A549 (cell line): ENCODE data around the gene SMC6. TPM values are rescaled to one million over a fixed set of nuclear protein-coding genes. Genes with fewer than 3 reads are reported as not detected.

Experiments
- ATAC-seq, 2 experiments: fragments of 200-7000 bp in 1 of 2; fragments of >200 bp in 1 of 2; cut with Nextera tagmentation in 1 of 2; cut with Tn5 transposase in 1 of 2; 3 replicates each; pipeline versions ENCODE4 v1.8.0 to v1.9.1; 2018 to 2020; ENCODE audit warnings: mild to moderate bottlenecking in 1 of 2, moderate library complexity in 1 of 2
- CTCF ChIA-PET: fragments of 300-600 bp; sonication (Branson Sonifier 250); formaldehyde crosslinking; extraction: SDS; loops from one replicate; lab custom pipeline; 2021; ENCODE audit warnings: antibody characterized with exemption, inconsistent platforms; lab: Yijun Ruan, JAX
- POLR2A ChIA-PET: fragments of 350-600 bp; formaldehyde crosslinking; extraction: SDS; loops from one replicate; lab custom pipeline; 2021; ENCODE audit warnings: antibody characterized with exemption, inconsistent platforms; lab: Yijun Ruan, JAX
- DNase-seq, 2 experiments: peaks; one replicate each; pipeline versions ENCODE4 v3.0.0 to v3.0.0-alpha.2; 2011 to 2016; ENCODE audit warnings: low read depth in 1 of 2, low spot score in 1 of 2
- FAIRE-seq: peaks from 2 replicates; lab custom pipeline; 2011; peaks lifted over from hg19 to GRCh38; lab: Jason Lieb, UNC
- H3K27ac ChIP-seq, 2 experiments: fragments of >200 bp; sonication (Bioruptor Twin); formaldehyde crosslinking; 3 replicates each; pipeline ENCODE4 v1.5.1; 2016 to 2017
- H3K4me1 ChIP-seq: fragments of >200 bp; sonication (Bioruptor Twin); formaldehyde crosslinking; 3 replicates; pipeline ENCODE4 v1.6.1; 2016
- H3K4me2 ChIP-seq: fragments of >200 bp; sonication (Bioruptor Twin); formaldehyde crosslinking; 3 replicates; pipeline ENCODE4 v1.6.1; 2016
- H3K4me3 ChIP-seq: fragments of >200 bp; sonication (Bioruptor Twin); formaldehyde crosslinking; 3 replicates; pipeline ENCODE4 v1.5.1; 2016
- H3K9me3 ChIP-seq: fragments of >200 bp; sonication (Bioruptor Twin); formaldehyde crosslinking; 3 replicates; pipeline ENCODE4 v1.6.1; 2016
- CBX2 ChIP-seq: fragments of 200-600 bp; sonication (generic); IDR thresholded peaks from 2 replicates; pipeline ENCODE4 v1.6.1; 2016; ENCODE audit warnings: low read depth, mild to moderate bottlenecking, borderline replicate concordance
- EP300 ChIP-seq, 2 experiments: fragments of >200 bp; sonication (Bioruptor Twin); formaldehyde crosslinking; IDR thresholded peaks; 2 replicates in 1 of 2; 3 replicates in 1 of 2; pipeline ENCODE4 v1.6.1; 2016 to 2017
- ESRRA ChIP-seq: fragments of 150-350 bp; IDR thresholded peaks from 2 replicates; pipeline ENCODE4 v1.6.1; 2014; ENCODE audit warnings: mild to moderate bottlenecking, low read length, borderline replicate concordance
- FOSB ChIP-seq: fragments of 250-450 bp; sonication (Bioruptor Pico); IDR thresholded peaks from 2 replicates; pipeline ENCODE4 v1.5.0; 2020; ENCODE audit warnings: mild to moderate bottlenecking, moderate library complexity
- FOXS1 ChIP-seq: fragments of 250-450 bp; sonication (Bioruptor Pico); IDR thresholded peaks from 2 replicates; pipeline ENCODE4 v1.5.0; 2020; ENCODE audit warnings: mild to moderate bottlenecking, moderate library complexity
- GATA3 ChIP-seq: IDR thresholded peaks from 2 replicates; pipeline ENCODE4 v1.6.1; 2012; ENCODE audit warnings: borderline replicate concordance
- HOXA7 ChIP-seq: fragments of 250-450 bp; sonication (Bioruptor Pico); IDR thresholded peaks from 2 replicates; pipeline ENCODE4 v1.5.0; 2020; ENCODE audit warnings: mild to moderate bottlenecking, moderate library complexity
- HOXB5 ChIP-seq: fragments of 250-450 bp; sonication (Bioruptor Pico); IDR thresholded peaks from 2 replicates; pipeline ENCODE4 v1.5.0; 2020; ENCODE audit warnings: mild to moderate bottlenecking, moderate library complexity
- JUN ChIP-seq, 2 experiments: fragments of >200 bp; sonication (Bioruptor Twin); formaldehyde crosslinking; IDR thresholded peaks; 2 replicates in 1 of 2; 3 replicates in 1 of 2; pipeline ENCODE4 v1.6.1; 2016 to 2017
- JUNB ChIP-seq: fragments of >200 bp; sonication (Bioruptor Twin); formaldehyde crosslinking; IDR thresholded peaks from 2 replicates; pipeline ENCODE4 v1.6.1; 2016
- KDM5A ChIP-seq: fragments of 200-600 bp; sonication (generic); IDR thresholded peaks from 2 replicates; pipeline ENCODE4 v1.6.1; 2016; ENCODE audit warnings: antibody characterized with exemption, mild to moderate bottlenecking
- MAZ ChIP-seq: fragments of 150-350 bp; IDR thresholded peaks from 2 replicates; pipeline ENCODE4 v1.6.1; 2014; ENCODE audit warnings: antibody characterized with exemption, low read depth, low read length, borderline replicate concordance
- MYC ChIP-seq: IDR thresholded peaks from 2 replicates; pipeline ENCODE4 v1.6.1; 2012; ENCODE audit warnings: mild to moderate bottlenecking, inconsistent platforms, low read length, improper control_type of control experiment, borderline replicate concordance
- NPAS2 ChIP-seq: fragments of 250-450 bp; sonication (Bioruptor Pico); IDR thresholded peaks from 2 replicates; pipeline ENCODE4 v1.8.0; 2022; ENCODE audit warnings: mild to moderate bottlenecking, moderate library complexity, borderline replicate concordance
- NR3C1 ChIP-seq: fragments of >200 bp; sonication (Bioruptor Twin); formaldehyde crosslinking; IDR thresholded peaks from 3 replicates; pipeline ENCODE4 v1.6.1; 2017
- RARB ChIP-seq: fragments of 250-450 bp; sonication (Bioruptor Pico); IDR thresholded peaks from 2 replicates; pipeline ENCODE4 v1.8.0; 2021; ENCODE audit warnings: mild to moderate bottlenecking, moderate library complexity
- RCOR1 ChIP-seq: fragments of 150-350 bp; IDR thresholded peaks from 2 replicates; pipeline ENCODE4 v1.6.1; 2014; ENCODE audit warnings: antibody characterized with exemption, low read length, low read depth
- RFX5 ChIP-seq: fragments of 450-650 bp; IDR thresholded peaks from 2 replicates; pipeline ENCODE4 v1.7.1; 2014; ENCODE audit warnings: antibody characterized with exemption, mild to moderate bottlenecking, moderate library complexity
- TP53 ChIP-seq: fragments of 250-450 bp; sonication (Bioruptor Pico); IDR thresholded peaks from 2 replicates; pipeline ENCODE4 v1.5.0; 2021; ENCODE audit warnings: mild to moderate bottlenecking, moderate library complexity
- ZC3H11A ChIP-seq: fragments of 450-650 bp; IDR thresholded peaks from 2 replicates; pipeline ENCODE4 v1.6.1; 2014; ENCODE audit warnings: antibody characterized with exemption, mild to moderate bottlenecking
- ZSCAN20 ChIP-seq: fragments of 250-450 bp; sonication (Bioruptor Pico); IDR thresholded peaks from 2 replicates; pipeline ENCODE4 v1.8.0; 2022; ENCODE audit warnings: mild to moderate bottlenecking, moderate library complexity
- WGBS: methylation state at CpG from one replicate; pipeline ENCODE4 v1.1.6; 2017; ENCODE audit errors: missing lambda C conversion rate; 5-methylcytosine and 5-hydroxymethylcytosine counted together
- polyA plus RNA-seq, 4 experiments: library from polyadenylated mRNA; depleted of rRNA in 3 of 4; stranded (reverse); fragments of >200 nt; fragmentation: RNase III in 1 of 4; extraction: RNeasy Plus Mini Kit Qiagen cat#74134 plus additional on column Dnase treatment in 1 of 4; gene quantifications; 2 replicates in 3 of 4; 3 replicates in 1 of 4; pipeline ENCODE4 v1.2.3, GENCODE V29; 2011 to 2017
- TF ChIP-seq, protein P1 (sequence below): fragments of 450-650 bp; IDR thresholded peaks from 2 replicates; pipeline ENCODE4 v1.6.1; 2014; ENCODE audit warnings: antibody characterized with exemption
- TF ChIP-seq, protein P2 (sequence below): IDR thresholded peaks from 2 replicates; pipeline ENCODE4 v1.6.1; 2012; ENCODE audit warnings: low read depth, borderline replicate concordance
- TF ChIP-seq, protein P3 (sequence below): fragments of >200 bp; sonication (Bioruptor Twin); formaldehyde crosslinking; IDR thresholded peaks from 3 replicates; pipeline ENCODE4 v1.5.1; 2016
- TF ChIP-seq, protein P4 (sequence below): fragments of 250-450 bp; sonication (Bioruptor Pico); IDR thresholded peaks from 2 replicates; pipeline ENCODE4 v1.5.0; 2021; ENCODE audit warnings: mild to moderate bottlenecking, moderate library complexity, borderline replicate concordance
- TF ChIP-seq, protein P5 (sequence below): fragments of >200 bp; sonication (Bioruptor Twin); formaldehyde crosslinking; IDR thresholded peaks from 3 replicates; pipeline ENCODE4 v1.6.1; 2016
- TF ChIP-seq, protein P6 (sequence below): fragments of 250-450 bp; sonication (Bioruptor Pico); IDR thresholded peaks from 2 replicates; pipeline ENCODE4 v1.5.0; 2020; ENCODE audit warnings: low read depth, mild to moderate bottlenecking, moderate library complexity
- TF ChIP-seq, protein P7 (sequence below): IDR thresholded peaks from 2 replicates; pipeline ENCODE4 v1.6.1; 2012

SMC6 gene
- polyA plus RNA-seq, 2 of the 4 experiments (the other 2 are of a cell fraction), result 29.9 to 51.6 TPM

DNA sequence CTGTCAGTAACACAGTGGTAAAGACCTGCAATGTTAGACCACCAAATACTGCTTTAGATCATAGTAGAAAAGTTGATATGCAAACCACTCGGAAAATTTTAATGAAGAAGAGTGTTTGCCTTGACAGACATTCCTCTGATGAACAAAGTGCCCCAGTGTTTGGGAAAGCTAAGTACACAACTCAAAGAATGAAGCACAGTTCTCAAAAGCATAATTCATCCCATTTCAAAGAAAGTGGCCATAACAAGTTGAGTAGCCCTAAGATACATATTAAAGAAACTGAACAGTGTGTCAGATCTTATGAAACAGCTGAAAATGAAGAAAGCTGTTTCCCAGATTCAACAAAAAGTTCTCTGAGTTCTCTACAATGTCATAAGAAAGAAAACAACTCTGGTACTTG is 27.9 kb upstream of the SMC6 start:
- Histone ChIP-seq H3K4me3 (no peak overlapping the region), H3K4me2 (no peak overlapping the region), H3K9me3 (no peaks in the 10 kb centered on the region), H3K4me1 (no peaks in the 10 kb centered on the region), H3K27ac (no peak overlapping the region)
- ATAC-seq (no peak), DNase-seq (no peak), FAIRE-seq (no peak)
- POLR2A ChIA-PET, result no interaction called here
- CTCF ChIA-PET, result interaction anchor here (1.1 to 1.4 kb wide), 2 partner anchors 10 to 62 kb away, joined by 3 to 5 read pairs; no protein-coding TSS in a partner anchor
- TF ChIP-seq TP53 (no peak), JUN (IDR thresholded peaks at IDR 0.05) (no peak), RCOR1 (no peak), MAZ (no peak), RARB (CRISPR knock-in tag) (no peak), FOSB (CRISPR knock-in tag) (no peak), NR3C1 (no peak), CBX2 (no peak), ZSCAN20 (no peak), MYC (no peak), KDM5A (no peak), ZC3H11A (no peak), NPAS2 (no peak), EP300 (IDR thresholded peaks at IDR 0.05) (no peak)
- TF ChIP-seq, protein P1, sequence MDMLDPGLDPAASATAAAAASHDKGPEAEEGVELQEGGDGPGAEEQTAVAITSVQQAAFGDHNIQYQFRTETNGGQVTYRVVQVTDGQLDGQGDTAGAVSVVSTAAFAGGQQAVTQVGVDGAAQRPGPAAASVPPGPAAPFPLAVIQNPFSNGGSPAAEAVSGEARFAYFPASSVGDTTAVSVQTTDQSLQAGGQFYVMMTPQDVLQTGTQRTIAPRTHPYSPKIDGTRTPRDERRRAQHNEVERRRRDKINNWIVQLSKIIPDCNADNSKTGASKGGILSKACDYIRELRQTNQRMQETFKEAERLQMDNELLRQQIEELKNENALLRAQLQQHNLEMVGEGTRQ, result no peak
- TF ChIP-seq, protein P2, sequence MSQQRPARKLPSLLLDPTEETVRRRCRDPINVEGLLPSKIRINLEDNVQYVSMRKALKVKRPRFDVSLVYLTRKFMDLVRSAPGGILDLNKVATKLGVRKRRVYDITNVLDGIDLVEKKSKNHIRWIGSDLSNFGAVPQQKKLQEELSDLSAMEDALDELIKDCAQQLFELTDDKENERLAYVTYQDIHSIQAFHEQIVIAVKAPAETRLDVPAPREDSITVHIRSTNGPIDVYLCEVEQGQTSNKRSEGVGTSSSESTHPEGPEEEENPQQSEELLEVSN, result no peak
- TF ChIP-seq, protein P3, sequence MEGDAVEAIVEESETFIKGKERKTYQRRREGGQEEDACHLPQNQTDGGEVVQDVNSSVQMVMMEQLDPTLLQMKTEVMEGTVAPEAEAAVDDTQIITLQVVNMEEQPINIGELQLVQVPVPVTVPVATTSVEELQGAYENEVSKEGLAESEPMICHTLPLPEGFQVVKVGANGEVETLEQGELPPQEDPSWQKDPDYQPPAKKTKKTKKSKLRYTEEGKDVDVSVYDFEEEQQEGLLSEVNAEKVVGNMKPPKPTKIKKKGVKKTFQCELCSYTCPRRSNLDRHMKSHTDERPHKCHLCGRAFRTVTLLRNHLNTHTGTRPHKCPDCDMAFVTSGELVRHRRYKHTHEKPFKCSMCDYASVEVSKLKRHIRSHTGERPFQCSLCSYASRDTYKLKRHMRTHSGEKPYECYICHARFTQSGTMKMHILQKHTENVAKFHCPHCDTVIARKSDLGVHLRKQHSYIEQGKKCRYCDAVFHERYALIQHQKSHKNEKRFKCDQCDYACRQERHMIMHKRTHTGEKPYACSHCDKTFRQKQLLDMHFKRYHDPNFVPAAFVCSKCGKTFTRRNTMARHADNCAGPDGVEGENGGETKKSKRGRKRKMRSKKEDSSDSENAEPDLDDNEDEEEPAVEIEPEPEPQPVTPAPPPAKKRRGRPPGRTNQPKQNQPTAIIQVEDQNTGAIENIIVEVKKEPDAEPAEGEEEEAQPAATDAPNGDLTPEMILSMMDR, result no peak
- 93% methylated on average over 1 of the region's 1 CpG for WGBS

DNA sequence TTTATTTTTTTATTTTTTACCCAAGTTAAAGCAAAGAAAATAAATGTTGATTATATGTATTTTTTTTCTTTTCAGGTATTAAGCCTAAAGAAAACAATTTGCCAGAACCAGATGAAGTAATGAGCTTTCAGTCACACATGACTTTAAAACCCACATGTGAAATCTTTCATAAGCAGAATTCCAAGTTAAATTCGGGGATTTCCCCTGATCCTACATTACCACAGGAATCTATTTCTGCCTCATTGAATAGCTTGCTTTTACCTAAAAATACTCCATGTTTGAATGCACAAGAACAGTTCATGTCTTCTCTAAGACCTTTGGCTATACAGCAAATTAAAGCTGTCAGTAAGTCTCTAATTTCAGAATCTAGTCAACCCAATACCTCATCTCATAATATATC is 26.9 kb upstream of the SMC6 start:
- TF ChIP-seq GATA3, result no peak
- TF ChIP-seq RARB (CRISPR knock-in tag), result no peak
- no peak for TF ChIP-seq NR3C1
- TF ChIP-seq MAZ, result no peak
- no peak for TF ChIP-seq EP300 (IDR thresholded peaks at IDR 0.05)
- TF ChIP-seq, protein P4, sequence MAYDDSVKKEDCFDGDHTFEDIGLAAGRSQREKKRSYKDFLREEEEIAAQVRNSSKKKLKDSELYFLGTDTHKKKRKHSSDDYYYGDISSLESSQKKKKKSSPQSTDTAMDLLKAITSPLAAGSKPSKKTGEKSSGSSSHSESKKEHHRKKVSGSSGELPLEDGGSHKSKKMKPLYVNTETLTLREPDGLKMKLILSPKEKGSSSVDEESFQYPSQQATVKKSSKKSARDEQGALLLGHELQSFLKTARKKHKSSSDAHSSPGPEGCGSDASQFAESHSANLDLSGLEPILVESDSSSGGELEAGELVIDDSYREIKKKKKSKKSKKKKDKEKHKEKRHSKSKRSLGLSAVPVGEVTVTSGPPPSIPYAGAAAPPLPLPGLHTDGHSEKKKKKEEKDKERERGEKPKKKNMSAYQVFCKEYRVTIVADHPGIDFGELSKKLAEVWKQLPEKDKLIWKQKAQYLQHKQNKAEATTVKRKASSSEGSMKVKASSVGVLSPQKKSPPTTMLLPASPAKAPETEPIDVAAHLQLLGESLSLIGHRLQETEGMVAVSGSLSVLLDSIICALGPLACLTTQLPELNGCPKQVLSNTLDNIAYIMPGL, result no peak
- no peak for TF ChIP-seq JUNB
- TF ChIP-seq, all 56 proteins: peak for 0
- Histone ChIP-seq H3K4me1 (no peaks in the 10 kb centered on the region), H3K4me2 (no peak overlapping the region), H3K27ac (no peak overlapping the region), H3K9me3 (no peaks in the 10 kb centered on the region), H3K4me3 (no peak overlapping the region)
- ChIA-PET CTCF (interaction anchor here (0.6 to 1.4 kb wide), 4 partner anchors 9 to 61 kb away, joined by 3 to 5 read pairs (median 4); no protein-coding TSS in a partner anchor), POLR2A (no interaction called here)
- WGBS, result 91% methylated on average over 1 of the region's 1 CpG
- DNase-seq, result no peak
- ATAC-seq, result no peak
- peak; percentile 23 for FAIRE-seq

DNA sequence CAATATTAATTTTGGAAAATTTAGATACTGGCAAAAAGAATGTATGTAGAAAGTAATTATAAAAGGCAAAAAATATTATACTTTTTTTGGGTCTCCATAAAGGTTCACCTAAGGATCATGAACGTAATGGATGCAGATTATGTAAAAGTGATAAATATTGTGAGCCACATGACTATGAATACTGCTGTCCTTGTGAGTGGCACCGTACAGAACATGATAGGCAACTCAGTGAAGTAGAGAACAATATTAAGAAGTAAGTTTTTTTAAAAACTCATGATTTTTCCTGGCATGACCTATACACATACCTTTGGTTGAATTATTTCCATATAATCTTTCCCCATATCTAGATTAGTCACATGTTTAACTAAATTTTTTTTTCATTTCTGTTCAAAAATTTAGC is 18.9 kb upstream of the SMC6 start:
- CTCF ChIA-PET, result interaction anchor here (1.0 kb wide), 2 partner anchors 13 to 17 kb away, joined by 3 read pairs; no protein-coding TSS in a partner anchor
- POLR2A ChIA-PET, result no interaction called here
- no peak for TF ChIP-seq ESRRA
- TF ChIP-seq RFX5, result no peak
- no peak for TF ChIP-seq FOXS1 (CRISPR knock-in tag)
- no peak for TF ChIP-seq CBX2
- no peak for TF ChIP-seq HOXB5 (CRISPR knock-in tag)
- no peak for TF ChIP-seq HOXA7 (CRISPR knock-in tag)
- TF ChIP-seq, protein P5, sequence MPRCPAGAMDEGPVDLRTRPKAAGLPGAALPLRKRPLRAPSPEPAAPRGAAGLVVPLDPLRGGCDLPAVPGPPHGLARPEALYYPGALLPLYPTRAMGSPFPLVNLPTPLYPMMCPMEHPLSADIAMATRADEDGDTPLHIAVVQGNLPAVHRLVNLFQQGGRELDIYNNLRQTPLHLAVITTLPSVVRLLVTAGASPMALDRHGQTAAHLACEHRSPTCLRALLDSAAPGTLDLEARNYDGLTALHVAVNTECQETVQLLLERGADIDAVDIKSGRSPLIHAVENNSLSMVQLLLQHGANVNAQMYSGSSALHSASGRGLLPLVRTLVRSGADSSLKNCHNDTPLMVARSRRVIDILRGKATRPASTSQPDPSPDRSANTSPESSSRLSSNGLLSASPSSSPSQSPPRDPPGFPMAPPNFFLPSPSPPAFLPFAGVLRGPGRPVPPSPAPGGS, result no peak
- TF ChIP-seq MAZ, result no peak
- TF ChIP-seq, protein P6, sequence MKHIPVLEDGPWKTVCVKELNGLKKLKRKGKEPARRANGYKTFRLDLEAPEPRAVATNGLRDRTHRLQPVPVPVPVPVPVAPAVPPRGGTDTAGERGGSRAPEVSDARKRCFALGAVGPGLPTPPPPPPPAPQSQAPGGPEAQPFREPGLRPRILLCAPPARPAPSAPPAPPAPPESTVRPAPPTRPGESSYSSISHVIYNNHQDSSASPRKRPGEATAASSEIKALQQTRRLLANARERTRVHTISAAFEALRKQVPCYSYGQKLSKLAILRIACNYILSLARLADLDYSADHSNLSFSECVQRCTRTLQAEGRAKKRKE (CRISPR knock-in tag), result no peak
- TF ChIP-seq, protein P7, sequence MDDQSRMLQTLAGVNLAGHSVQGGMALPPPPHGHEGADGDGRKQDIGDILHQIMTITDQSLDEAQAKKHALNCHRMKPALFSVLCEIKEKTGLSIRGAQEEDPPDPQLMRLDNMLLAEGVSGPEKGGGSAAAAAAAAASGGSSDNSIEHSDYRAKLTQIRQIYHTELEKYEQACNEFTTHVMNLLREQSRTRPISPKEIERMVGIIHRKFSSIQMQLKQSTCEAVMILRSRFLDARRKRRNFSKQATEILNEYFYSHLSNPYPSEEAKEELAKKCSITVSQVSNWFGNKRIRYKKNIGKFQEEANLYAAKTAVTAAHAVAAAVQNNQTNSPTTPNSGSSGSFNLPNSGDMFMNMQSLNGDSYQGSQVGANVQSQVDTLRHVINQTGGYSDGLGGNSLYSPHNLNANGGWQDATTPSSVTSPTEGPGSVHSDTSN, result no peak

More for the DNA sequence above, 18.9 kb upstream of the SMC6 start:
- FAIRE-seq (no peak), DNase-seq (no peak), ATAC-seq (no peak)
- Histone ChIP-seq H3K27ac (no peak overlapping the region), H3K4me2 (no peak overlapping the region), H3K4me1 (no peaks in the 10 kb centered on the region), H3K4me3 (no peak overlapping the region), H3K9me3 (no peaks in the 10 kb centered on the region)
- WGBS, result 91% methylated on average over 2 of the region's 2 CpGs
